ENCODE measurements around the gene C18orf63.

C18orf63 gene

GRCh38 chr18:74381621-74382295, 66.1 kb downstream of the C18orf63 start:
- no peak for DNase-seq

DNA sequence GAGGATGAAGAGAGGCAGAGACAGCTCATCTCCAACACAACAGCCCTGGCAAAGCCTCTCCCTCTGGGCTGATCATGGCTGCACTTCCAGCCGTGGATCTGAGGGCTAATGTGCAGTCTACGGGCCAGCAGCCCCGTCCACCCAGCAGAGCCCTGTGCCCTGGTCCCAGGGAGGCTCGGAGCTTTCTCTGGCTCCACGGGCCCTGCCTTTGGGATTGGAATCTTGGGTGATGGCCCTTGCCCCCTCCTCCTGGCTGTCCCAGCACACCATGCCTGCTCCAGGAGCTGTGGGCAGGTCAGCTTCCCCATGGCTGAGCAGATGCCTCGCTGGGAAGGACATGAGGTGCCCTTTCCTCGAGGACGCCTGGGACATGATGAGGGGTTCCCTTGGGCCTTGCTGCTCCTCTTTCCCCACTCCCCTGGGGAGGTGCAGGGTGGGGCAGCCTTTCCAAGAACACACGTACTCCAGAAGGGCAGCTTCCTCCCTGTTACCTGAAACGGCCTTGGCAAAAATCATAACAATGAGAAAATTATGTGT, 66.9 kb downstream of the C18orf63 start:
- no peak for DNase-seq

- DNase-seq: no peak
Observed at GRCh38 chr18:74387383-74387782, 71.7 kb downstream of the C18orf63 start.

DNA sequence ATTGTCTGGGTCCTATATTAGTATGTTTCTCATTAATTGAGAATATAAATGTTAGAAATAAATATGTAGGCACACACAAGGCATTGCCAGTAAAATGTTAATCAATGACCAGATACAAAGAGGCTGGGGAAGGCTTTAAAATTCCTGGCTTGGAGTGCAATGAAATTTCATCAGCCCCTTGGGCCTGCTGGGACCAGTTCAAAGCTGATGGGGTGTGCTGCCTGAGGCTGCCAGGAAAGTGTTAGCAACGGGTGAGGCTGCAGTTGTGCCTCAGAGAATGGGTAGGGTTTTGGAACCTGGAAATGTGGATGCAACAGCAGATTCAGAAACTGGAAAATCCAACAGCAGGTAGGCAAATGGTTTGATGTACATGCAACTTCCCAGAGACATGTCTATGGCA, 72.6 kb downstream of the C18orf63 start:
- DNase-seq: no peak

DNA sequence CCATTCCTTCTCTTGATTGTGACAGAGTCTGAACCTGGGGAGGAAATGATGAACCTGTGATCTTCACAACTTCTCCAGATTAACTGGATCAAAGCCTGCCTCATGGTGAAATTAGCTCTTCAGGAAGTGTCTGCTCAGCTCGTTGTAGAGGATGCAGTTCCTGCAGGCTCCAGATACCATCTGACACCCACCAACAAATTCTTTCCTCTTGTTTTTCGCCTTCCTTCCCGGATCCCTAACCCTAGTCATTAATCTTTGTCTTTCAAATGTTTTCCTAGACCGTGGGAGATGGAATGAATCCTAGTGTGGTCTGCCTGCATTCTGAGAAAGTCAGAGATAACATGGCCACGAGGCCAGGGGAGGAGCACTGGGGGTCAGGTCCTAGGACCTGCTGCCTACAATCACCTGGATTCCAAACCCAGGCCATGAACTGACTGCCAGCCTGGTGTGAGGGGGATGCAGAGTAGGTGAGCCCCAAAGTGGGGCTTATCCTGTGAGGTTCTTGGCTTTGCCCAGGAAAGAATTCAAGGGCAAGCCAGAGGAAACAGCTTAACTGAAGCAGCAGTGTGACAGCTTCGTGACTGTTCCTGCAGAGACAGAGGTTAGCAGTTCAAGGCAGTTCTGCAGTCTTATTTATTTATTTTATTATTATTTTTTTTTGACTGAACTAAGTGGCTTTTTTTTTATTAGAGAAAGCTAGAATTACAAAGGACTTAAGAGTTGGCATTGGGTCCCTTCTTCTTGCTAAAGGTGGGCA, 73.7 kb downstream of the C18orf63 start:
- no peak for DNase-seq

- DNase-seq: no peak
Observed at GRCh38 chr18:74389991-74390390, 74.4 kb downstream of the C18orf63 start.

DNA sequence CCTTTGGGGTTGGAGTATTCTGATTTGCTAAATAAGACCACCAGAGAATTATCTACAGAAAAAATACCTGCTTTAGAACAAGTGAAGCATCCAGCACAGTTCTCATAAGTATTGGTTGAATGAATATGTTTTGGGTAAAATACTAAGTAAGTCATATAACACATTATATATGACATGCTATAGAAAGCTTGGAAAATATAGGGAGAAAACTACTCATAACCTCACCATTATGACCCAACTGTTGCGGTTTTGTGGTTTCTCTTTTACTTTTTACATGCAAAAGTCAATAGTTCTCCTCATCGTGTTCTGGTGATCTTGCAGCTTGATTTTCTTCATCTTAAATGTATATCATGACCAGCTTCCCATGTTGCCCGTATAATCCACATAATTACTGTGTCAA, 75.3 kb downstream of the C18orf63 start:
- no peak for DNase-seq

DNA sequence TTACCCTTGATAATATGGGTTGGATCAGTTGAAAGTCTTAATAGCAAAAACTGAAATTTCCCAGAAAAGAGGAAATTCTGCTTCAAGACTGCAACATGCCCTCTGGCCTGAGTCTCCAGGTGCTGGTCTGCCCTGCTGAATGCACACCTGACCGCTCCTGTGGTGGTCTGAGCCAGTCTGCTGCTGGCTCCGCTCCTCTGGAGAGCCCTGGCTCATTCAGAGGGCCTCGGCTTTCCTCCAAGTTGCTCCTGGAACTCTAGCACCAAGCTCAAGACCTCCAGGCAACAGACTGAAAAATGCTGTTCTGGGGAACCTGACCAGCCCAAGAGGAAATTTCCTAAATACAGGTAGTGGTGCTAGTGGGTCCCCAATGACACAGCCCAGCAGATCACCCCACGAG, 76.7 kb downstream of the C18orf63 start:
- DNase-seq: no peak

GRCh38 chr18:74395006-74395405, 79.4 kb downstream of the C18orf63 start:
- DNase-seq: no peak

GRCh38 chr18:74395648-74396154, 80.1 kb downstream of the C18orf63 start:
- DNase-seq: no peak

DNA sequence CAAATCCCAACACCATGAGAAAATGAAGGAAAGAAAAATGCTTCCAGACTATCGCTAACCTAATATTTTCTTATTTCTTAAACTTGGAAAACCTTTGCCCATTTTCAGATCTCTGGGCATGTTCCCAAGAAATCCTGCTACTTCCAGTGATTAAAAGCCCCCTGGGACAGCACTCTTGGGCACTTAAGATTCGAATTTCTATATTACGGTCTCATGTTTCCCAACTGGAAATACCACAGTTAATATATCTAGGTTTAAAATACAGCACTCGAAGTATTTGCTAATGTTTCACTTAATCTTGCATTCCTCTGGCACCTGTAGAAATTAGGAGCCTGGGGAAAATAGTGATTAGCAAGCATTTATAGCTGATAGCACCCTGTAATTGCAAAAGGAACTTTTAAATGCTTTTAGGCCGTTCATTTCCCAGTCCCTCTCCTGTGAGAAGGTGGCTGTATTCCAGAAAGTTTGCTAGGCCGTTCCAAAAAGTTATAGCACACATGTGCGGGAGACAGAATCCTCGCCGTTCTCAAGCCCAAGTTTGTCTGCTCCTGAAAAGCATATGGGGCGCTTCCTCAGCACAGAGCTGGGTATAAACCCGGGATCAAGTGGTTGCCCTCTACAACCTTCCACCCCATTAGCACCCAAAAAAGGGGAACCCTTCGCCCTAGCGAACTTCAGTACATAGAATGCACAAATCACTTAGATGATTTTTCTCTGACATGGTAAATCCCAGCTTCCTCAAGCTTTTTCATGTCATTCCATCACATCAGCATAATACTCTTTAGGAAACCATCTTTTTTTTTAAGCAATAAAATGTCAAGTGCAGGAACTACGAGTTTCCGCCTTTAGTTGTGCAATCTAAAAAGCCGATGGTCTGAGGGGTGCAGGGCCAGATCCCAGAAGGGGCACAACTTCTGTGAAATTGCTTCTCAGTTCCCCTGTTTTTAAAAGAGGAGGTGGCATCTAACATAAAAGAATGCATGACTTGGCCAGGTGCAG, 80.8 kb downstream of the C18orf63 start:
- DNase-seq: no peak

- DNase-seq: no peak
Observed at GRCh38 chr18:74397572-74397971, 81.9 kb downstream of the C18orf63 start.

- no peak for DNase-seq
Observed at GRCh38 chr18:74399091-74399887, 83.7 kb downstream of the C18orf63 start.

DNA sequence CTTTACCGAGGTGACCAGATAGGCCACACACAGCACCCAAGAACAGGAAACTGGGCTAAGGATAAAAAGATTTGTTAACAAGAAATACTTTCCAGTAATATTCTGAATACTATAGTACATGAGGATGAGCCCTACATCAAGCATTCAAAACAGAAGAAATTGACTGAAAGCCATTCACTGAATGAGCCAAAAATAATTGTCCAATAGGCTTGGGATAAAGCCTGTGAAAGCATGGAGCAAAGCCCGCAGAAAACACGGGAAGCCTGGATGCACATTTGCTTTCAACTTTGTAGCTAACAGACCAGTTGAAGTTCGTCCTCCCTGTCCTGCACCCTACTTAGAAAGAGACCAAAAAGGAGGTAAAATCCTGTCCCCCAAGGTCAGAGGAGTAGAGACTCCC, 85.2 kb downstream of the C18orf63 start:
- DNase-seq: no peak

- no peak for DNase-seq
Observed at GRCh38 chr18:74402806-74403433, 87.3 kb downstream of the C18orf63 start.

GRCh38 chr18:74407888-74408287, 92.2 kb downstream of the C18orf63 start:
- no peak for DNase-seq
